Neural cell (in vitro differentiated cells): Measurements from ENCODE around the gene C2CD2L. TPM values are rescaled to one million over a fixed set of nuclear protein-coding genes. Genes with fewer than 3 reads are reported as not detected.
"Not testable (repeated sequence)": the region's sequence is repeated elsewhere in the genome, so short reads cannot be mapped to it uniquely, and the experiment has no call there.

Source experiments
- H2AFZ ChIP-seq: fragments of 200-600, 300-800 bp; sonication (generic), shearing (Covaris generic); 2 replicates; pipeline ENCODE4 v1.6.0; 2014; ENCODE audit warnings: low read depth, mild to moderate bottlenecking, antibody characterized with exemption, low read length, moderate library complexity
- H3F3A ChIP-seq: fragments of 200-600 bp; shearing (Covaris generic); 2 replicates; pipeline ENCODE4 v1.6.1; 2016; ENCODE audit warnings: mild to moderate bottlenecking, moderate library complexity, mixed read lengths, antibody characterized with exemption, low read length; ENCODE audit not compliant: insufficient read depth, poor library complexity, severe bottlenecking
- H3K27ac ChIP-seq: fragments of 200-600, 300-800 bp; sonication (generic), shearing (Covaris generic); 2 replicates; pipeline ENCODE4 v1.5.1; 2014; ENCODE audit warnings: mild to moderate bottlenecking, low read length, moderate library complexity
- H3K27me3 ChIP-seq: fragments of 300-800, 200-600 bp; sonication (generic), shearing (Covaris generic); 2 replicates; pipeline ENCODE4 v1.6.0; 2014; ENCODE audit warnings: mild to moderate bottlenecking, low read depth, low read length, moderate library complexity; ENCODE audit not compliant: insufficient read depth
- H3K36me3 ChIP-seq: fragments of 300-800, 200-600 bp; sonication (generic), shearing (Covaris generic); 2 replicates; pipeline ENCODE4 v1.5.1; 2014; ENCODE audit warnings: mild to moderate bottlenecking, antibody characterized with exemption, low read length, moderate library complexity; ENCODE audit not compliant: insufficient read depth
- H3K4me2 ChIP-seq: fragments of 300-800, 200-600 bp; sonication (generic), shearing (Covaris generic); 2 replicates; pipeline ENCODE4 v1.6.0; 2014; ENCODE audit warnings: mild to moderate bottlenecking, low read length
- H3K4me3 ChIP-seq: fragments of 300-800, 200-600 bp; sonication (generic), shearing (Covaris generic); 2 replicates; pipeline ENCODE4 v1.5.1; 2014; ENCODE audit warnings: mild to moderate bottlenecking, low read length, moderate library complexity
- H3K79me2 ChIP-seq: fragments of 200-600 bp; shearing (Covaris generic); replicated peaks from 2 replicates; pipeline ENCODE4 v1.6.0; 2014; ENCODE audit warnings: mild to moderate bottlenecking, low read length, moderate library complexity; ENCODE audit not compliant: insufficient read depth
- H3K9ac ChIP-seq: fragments of 300-800, 200-600 bp; sonication (generic), shearing (Covaris generic); 2 replicates; pipeline ENCODE4 v1.6.1; 2016; ENCODE audit warnings: mild to moderate bottlenecking, low read length, mixed read lengths
- H3K9me2 ChIP-seq: fragments of 200-600 bp; shearing (Covaris generic); 2 replicates; pipeline ENCODE4 v1.6.1; 2016; ENCODE audit warnings: mild to moderate bottlenecking, low read length, mixed read lengths; ENCODE audit not compliant: insufficient read depth
- H3K9me3 ChIP-seq: fragments of 200-600, 300-800 bp; sonication (generic), shearing (Covaris generic); 2 replicates; pipeline ENCODE4 v1.6.1; 2016; ENCODE audit warnings: mild to moderate bottlenecking, mixed run types, low read length, moderate library complexity, mixed read lengths
- H4K20me1 ChIP-seq: fragments of 200-600 bp; shearing (Covaris generic); 2 replicates; pipeline ENCODE4 v1.6.1; 2016; ENCODE audit warnings: mild to moderate bottlenecking, mixed run types; ENCODE audit not compliant: insufficient read depth
- EP300 ChIP-seq: fragments of 450-650 bp; conservative IDR thresholded peaks from 2 replicates; pipeline ENCODE4 v1.6.1; 2014; ENCODE audit warnings: antibody characterized with exemption, mild to moderate bottlenecking, moderate library complexity; ENCODE audit not compliant: poor library complexity, severe bottlenecking
- EZH2 ChIP-seq: fragments of 200-600, 300-800 bp; shearing (Covaris generic), sonication (generic); IDR thresholded peaks from 2 replicates; pipeline ENCODE4 v1.6.1; 2014; ENCODE audit warnings: antibody characterized with exemption, low read length, borderline replicate concordance, mild to moderate bottlenecking; ENCODE audit not compliant: insufficient read depth, poor library complexity, severe bottlenecking
- MXI1 ChIP-seq: fragments of 450-650 bp; conservative IDR thresholded peaks from 2 replicates; pipeline ENCODE4 v1.6.1; 2014; ENCODE audit warnings: antibody characterized with exemption, mild to moderate bottlenecking; ENCODE audit not compliant: poor library complexity, severe bottlenecking
- POLR2AphosphoS5 ChIP-seq: IDR thresholded peaks from 2 replicates; pipeline ENCODE4 v1.6.1; 2012
- RAD21 ChIP-seq: fragments of 450-650 bp; conservative IDR thresholded peaks from 2 replicates; pipeline ENCODE4 v1.6.1; 2014; ENCODE audit warnings: antibody characterized with exemption, mild to moderate bottlenecking, moderate library complexity
- SMC3 ChIP-seq: fragments of 450-650 bp; conservative IDR thresholded peaks from 2 replicates; pipeline ENCODE4 v1.6.1; 2014; ENCODE audit warnings: antibody characterized with exemption, mild to moderate bottlenecking, moderate library complexity; ENCODE audit not compliant: poor library complexity
- TAF1 ChIP-seq: IDR thresholded peaks from 2 replicates; pipeline ENCODE4 v1.6.1; 2012; ENCODE audit warnings: low read depth
- polyA plus RNA-seq: library from polyadenylated mRNA; depleted of rRNA; stranded (reverse); fragments of >200 nt; gene quantifications from 2 replicates; pipeline ENCODE4 v1.2.3, GENCODE V29; 2014
- TF ChIP-seq, protein P1 (sequence below): fragments of 450-650 bp; IDR thresholded peaks from 2 replicates; pipeline ENCODE4 v1.5.1; 2014; ENCODE audit warnings: antibody characterized with exemption, mild to moderate bottlenecking, moderate library complexity; ENCODE audit not compliant: poor library complexity, severe bottlenecking
- TF ChIP-seq, protein P2 (sequence below): IDR thresholded peaks from 2 replicates; pipeline ENCODE4 v1.6.1; 2012; ENCODE audit warnings: borderline replicate concordance

The C2CD2L gene
- polyA plus RNA-seq, 1 donor from 2014 or later: 13.6 TPM

DNA sequence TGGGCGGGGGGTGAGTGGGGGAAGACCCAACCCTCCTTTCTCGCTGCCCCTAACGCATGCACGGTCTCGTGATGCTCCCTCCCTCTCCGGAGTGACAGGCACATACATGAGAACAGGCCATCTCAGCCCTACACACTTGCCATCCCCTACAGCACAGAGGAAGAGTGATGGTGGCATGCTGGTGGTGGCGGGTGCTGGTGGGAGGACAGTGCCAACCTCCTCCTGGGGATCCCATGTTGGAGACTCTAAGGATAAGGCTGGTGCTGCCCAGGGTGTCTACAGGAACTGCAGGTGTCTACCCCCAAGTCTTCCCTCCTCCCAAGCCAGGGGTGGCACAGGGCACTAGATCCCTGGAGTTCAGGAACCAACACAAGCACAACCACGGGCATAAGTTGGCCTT is 54.7 kb downstream of the C2CD2L start:
- Histone ChIP-seq H3K9me2 (no peaks in the 10 kb centered on the region), H3K27ac (no peak overlapping the region), H2AFZ (no peak overlapping the region), H3K9ac (no peak overlapping the region), H3K9me3 (no peaks in the 10 kb centered on the region), H3F3A (no peaks in the 10 kb centered on the region), H3K36me3 (no peaks in the 10 kb centered on the region), H3K4me3 (no peak overlapping the region), H3K27me3 (no peaks in the 10 kb centered on the region), H4K20me1 (no peaks in the 10 kb centered on the region), H3K79me2 (no peaks in the 10 kb centered on the region), H3K4me2 (no peak overlapping the region)
- TF ChIP-seq, protein P1, sequence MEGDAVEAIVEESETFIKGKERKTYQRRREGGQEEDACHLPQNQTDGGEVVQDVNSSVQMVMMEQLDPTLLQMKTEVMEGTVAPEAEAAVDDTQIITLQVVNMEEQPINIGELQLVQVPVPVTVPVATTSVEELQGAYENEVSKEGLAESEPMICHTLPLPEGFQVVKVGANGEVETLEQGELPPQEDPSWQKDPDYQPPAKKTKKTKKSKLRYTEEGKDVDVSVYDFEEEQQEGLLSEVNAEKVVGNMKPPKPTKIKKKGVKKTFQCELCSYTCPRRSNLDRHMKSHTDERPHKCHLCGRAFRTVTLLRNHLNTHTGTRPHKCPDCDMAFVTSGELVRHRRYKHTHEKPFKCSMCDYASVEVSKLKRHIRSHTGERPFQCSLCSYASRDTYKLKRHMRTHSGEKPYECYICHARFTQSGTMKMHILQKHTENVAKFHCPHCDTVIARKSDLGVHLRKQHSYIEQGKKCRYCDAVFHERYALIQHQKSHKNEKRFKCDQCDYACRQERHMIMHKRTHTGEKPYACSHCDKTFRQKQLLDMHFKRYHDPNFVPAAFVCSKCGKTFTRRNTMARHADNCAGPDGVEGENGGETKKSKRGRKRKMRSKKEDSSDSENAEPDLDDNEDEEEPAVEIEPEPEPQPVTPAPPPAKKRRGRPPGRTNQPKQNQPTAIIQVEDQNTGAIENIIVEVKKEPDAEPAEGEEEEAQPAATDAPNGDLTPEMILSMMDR: no peak
- no peak for TF ChIP-seq EZH2
- TF ChIP-seq RAD21: no peak
- no peak for TF ChIP-seq POLR2AphosphoS5
- no peak for TF ChIP-seq SMC3
- TF ChIP-seq MXI1: no peak
- TF ChIP-seq, protein P2, sequence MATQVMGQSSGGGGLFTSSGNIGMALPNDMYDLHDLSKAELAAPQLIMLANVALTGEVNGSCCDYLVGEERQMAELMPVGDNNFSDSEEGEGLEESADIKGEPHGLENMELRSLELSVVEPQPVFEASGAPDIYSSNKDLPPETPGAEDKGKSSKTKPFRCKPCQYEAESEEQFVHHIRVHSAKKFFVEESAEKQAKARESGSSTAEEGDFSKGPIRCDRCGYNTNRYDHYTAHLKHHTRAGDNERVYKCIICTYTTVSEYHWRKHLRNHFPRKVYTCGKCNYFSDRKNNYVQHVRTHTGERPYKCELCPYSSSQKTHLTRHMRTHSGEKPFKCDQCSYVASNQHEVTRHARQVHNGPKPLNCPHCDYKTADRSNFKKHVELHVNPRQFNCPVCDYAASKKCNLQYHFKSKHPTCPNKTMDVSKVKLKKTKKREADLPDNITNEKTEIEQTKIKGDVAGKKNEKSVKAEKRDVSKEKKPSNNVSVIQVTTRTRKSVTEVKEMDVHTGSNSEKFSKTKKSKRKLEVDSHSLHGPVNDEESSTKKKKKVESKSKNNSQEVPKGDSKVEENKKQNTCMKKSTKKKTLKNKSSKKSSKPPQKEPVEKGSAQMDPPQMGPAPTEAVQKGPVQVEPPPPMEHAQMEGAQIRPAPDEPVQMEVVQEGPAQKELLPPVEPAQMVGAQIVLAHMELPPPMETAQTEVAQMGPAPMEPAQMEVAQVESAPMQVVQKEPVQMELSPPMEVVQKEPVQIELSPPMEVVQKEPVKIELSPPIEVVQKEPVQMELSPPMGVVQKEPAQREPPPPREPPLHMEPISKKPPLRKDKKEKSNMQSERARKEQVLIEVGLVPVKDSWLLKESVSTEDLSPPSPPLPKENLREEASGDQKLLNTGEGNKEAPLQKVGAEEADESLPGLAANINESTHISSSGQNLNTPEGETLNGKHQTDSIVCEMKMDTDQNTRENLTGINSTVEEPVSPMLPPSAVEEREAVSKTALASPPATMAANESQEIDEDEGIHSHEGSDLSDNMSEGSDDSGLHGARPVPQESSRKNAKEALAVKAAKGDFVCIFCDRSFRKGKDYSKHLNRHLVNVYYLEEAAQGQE: no peak
- TF ChIP-seq TAF1: no peak
- TF ChIP-seq EP300: no peak

DNA sequence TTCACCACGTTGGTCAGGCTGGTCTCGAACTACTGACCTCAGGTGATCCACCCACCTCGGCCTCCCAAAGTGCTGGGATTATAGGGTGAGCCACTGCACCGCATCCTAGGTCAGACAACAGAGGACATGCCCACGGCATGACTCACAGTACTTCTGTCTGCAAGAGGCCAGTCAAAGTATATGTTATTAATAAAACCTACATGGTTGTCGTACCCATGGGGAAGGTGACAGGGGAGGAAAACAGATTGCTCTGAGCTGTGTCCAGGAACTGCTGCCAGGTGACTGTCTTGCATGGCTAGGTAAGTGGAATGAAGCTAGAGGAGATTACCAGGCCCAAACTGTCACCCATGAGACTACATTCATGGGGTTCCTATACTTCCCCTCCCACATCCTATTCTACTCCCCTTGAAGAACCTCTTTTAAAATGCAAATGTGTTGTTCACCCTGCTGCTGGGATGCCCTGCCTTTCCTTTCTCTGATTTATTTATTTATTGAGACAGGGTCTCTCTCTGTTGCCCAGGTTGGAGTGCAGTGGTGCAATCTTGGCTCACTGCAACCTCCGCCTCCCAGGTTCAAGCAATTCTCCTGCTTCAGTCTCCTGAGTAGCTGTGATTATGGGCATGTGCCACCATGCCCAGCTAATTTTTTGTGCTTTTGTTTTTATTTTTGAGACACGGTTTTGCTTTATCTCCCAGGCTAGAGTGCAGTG is 59.4 kb downstream of the C2CD2L start:
- H3K36me3 ChIP-seq: no peaks in the 10 kb centered on the region
- H3K4me3 ChIP-seq: no peak overlapping the region
- no peak for TF ChIP-seq RAD21
- TF ChIP-seq SMC3: no peak
- TF ChIP-seq EP300: no peak
- TF ChIP-seq POLR2AphosphoS5: no peak
- TF ChIP-seq MXI1: no peak
- TF ChIP-seq, protein P1: no peak
- TF ChIP-seq, protein P2: no peak
- no peak for TF ChIP-seq TAF1
- TF ChIP-seq EZH2: no peak
- no peaks in the 10 kb centered on the region for H4K20me1 ChIP-seq
- no peaks in the 10 kb centered on the region for H3F3A ChIP-seq
- H3K27ac ChIP-seq: no peak overlapping the region
- no peak overlapping the region for H2AFZ ChIP-seq
- H3K9me3 ChIP-seq: no peaks in the 10 kb centered on the region
- H3K9ac ChIP-seq: no peak overlapping the region
- H3K4me2 ChIP-seq: no peak overlapping the region
- H3K9me2 ChIP-seq: no peaks in the 10 kb centered on the region
- H3K27me3 ChIP-seq: peaks cover 13% of the 10 kb centered on the region
- no peaks in the 10 kb centered on the region for H3K79me2 ChIP-seq

DNA sequence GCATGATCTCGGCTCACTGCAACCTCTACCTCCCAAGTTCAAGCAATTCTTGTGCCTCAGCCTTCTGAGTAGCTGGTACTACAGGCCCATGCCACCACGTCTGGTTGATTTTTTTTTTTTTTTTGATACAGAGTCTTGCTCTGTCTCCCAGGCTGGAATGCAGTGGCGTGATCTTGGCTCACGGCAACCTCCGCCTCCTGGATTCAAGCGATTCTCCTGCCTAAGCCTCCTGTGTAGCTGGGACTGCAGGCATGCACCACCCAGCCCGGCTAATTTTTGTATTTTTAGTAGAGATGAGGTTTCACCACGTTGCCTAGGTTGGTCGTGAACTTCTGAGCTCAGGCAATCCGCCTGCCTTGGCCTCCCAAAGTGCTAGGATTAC is 59.9 kb downstream of the C2CD2L start:
- H3K9me2 ChIP-seq, H3K27ac ChIP-seq, H4K20me1 ChIP-seq, H3K36me3 ChIP-seq, H3K9ac ChIP-seq, H3K4me3 ChIP-seq, H3K9me3 ChIP-seq, H3K79me2 ChIP-seq, H3F3A ChIP-seq, H3K4me2 ChIP-seq, H2AFZ ChIP-seq: not testable (repeated sequence)
- H3K27me3 ChIP-seq: peaks cover 13% of the 10 kb centered on the region
